Measurements from ENCODE around the gene CLDN18. TPM values are rescaled to one million over a fixed set of nuclear protein-coding genes. Genes with fewer than 3 reads are reported as not detected.

Gene CLDN18
- total and polyA plus RNA-seq, 4 donors, result 31.4 to 316 (median 116) TPM

DNA sequence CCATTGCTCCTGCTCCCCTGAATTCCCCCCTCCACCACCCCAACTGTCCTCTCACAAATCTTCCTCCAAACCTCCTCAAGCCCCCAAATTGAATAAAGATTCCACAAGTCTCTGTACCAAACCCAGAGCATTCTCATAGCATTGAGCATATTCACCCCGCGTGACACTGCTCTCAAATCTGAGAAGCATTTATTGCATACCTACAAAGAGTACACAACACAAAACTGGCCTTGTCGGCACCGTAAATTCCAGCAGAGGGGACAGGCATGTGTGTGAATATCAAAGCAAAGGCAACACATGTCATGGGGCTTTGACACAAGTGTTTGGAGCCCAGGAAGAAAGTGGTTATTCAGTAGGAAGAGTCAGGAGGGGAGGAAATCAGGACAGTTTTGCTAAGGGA lies 2.6 kb downstream of the CLDN18 start:
- peaks cover 0 to 2% (median 0%) of the 10 kb centered on the region in 4 donors for H3K9me3 ChIP-seq (ENCODE audit: control insufficient read depth in 4 of 4, insufficient read depth in 3 of 4, low read length in 3 of 4)
- TF ChIP-seq, protein P1, sequence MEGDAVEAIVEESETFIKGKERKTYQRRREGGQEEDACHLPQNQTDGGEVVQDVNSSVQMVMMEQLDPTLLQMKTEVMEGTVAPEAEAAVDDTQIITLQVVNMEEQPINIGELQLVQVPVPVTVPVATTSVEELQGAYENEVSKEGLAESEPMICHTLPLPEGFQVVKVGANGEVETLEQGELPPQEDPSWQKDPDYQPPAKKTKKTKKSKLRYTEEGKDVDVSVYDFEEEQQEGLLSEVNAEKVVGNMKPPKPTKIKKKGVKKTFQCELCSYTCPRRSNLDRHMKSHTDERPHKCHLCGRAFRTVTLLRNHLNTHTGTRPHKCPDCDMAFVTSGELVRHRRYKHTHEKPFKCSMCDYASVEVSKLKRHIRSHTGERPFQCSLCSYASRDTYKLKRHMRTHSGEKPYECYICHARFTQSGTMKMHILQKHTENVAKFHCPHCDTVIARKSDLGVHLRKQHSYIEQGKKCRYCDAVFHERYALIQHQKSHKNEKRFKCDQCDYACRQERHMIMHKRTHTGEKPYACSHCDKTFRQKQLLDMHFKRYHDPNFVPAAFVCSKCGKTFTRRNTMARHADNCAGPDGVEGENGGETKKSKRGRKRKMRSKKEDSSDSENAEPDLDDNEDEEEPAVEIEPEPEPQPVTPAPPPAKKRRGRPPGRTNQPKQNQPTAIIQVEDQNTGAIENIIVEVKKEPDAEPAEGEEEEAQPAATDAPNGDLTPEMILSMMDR (IDR thresholded peaks at IDR 0.05; ENCODE audit: control extremely low read depth, extremely low read depth), result no peak
- H3K4me1 ChIP-seq (ENCODE audit: control insufficient read depth in 5 of 5, insufficient read depth in 5 of 5, low read length in 5 of 5), result peaks cover 0 to 3% (median 0%) of the 10 kb centered on the region in 5 donors
- no peak for ATAC-seq (ENCODE audit: insufficient read depth, low FRiP score)
- H3K9ac ChIP-seq (ENCODE audit: insufficient read depth in 1 of 2, low read length in 2 of 2), result no peak overlapping the region
- no peak overlapping the region for H3K4me3 ChIP-seq
- peaks cover 0 to 3% (median 0%) of the 10 kb centered on the region in 4 donors for H3K36me3 ChIP-seq (ENCODE audit: control insufficient read depth in 4 of 4, insufficient read depth in 4 of 4, low read length in 4 of 4)
- no peaks in the 10 kb centered on the region for H3K27me3 ChIP-seq (ENCODE audit: control insufficient read depth in 3 of 3, insufficient read depth in 3 of 3, low read length in 2 of 3)
- WGBS, 2 donors, result 78 to 94% methylated on average over 4 of the region's 4 CpGs
- H3K27ac ChIP-seq (ENCODE audit: low read depth in 1 of 2, low read length in 1 of 2), result peak overlapping the region in 1 of 2 donors; percentile 60
- no peak for DNase-seq

DNA sequence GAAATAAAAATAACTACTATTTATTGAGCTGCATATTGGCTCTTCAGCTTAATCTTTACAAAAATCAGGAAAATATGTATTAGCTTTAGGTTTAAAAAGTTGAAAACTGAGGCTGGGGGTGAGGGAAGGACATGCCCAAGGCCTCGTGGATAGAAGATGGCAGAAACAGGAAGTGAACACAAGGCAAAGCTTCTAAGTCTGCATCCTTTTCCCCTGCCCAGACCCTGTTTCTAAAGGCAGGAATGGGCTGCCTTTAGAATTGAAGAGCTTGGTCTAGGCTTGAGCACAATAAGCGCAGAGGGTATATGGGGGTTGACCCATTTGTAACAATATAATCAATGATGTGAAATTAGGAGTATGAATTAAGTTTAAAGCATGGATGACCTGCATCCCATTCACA lies 6.1 kb downstream of the CLDN18 start:
- Histone ChIP-seq H3K9ac (ENCODE audit: insufficient read depth in 1 of 2, low read length in 2 of 2) (no peak overlapping the region), H3K36me3 (ENCODE audit: control insufficient read depth in 4 of 4, insufficient read depth in 4 of 4, low read length in 4 of 4) (peaks cover 0 to 3% (median 0%) of the 10 kb centered on the region in 4 donors), H3K9me3 (ENCODE audit: control insufficient read depth in 4 of 4, insufficient read depth in 3 of 4, low read length in 3 of 4) (peaks cover 0 to 2% (median 0%) of the 10 kb centered on the region in 4 donors), H3K27ac (ENCODE audit: low read depth in 1 of 2, low read length in 1 of 2) (peak overlapping the region in 1 of 2 donors; percentile 39), H3K4me1 (ENCODE audit: control insufficient read depth in 5 of 5, insufficient read depth in 5 of 5, low read length in 5 of 5) (peaks cover 0 to 5% (median 0%) of the 10 kb centered on the region in 5 donors), H3K4me3 (no peak overlapping the region), H3K27me3 (ENCODE audit: control insufficient read depth in 3 of 3, insufficient read depth in 3 of 3, low read length in 2 of 3) (no peaks in the 10 kb centered on the region)
- DNase-seq (no peak), ATAC-seq (ENCODE audit: insufficient read depth, low FRiP score) (no peak)
- WGBS, 2 donors, result 68 to 72% methylated on average over 2 of the region's 2 CpGs
- TF ChIP-seq, protein P1 (IDR thresholded peaks at IDR 0.05; ENCODE audit: control extremely low read depth, extremely low read depth), result no peak

DNA sequence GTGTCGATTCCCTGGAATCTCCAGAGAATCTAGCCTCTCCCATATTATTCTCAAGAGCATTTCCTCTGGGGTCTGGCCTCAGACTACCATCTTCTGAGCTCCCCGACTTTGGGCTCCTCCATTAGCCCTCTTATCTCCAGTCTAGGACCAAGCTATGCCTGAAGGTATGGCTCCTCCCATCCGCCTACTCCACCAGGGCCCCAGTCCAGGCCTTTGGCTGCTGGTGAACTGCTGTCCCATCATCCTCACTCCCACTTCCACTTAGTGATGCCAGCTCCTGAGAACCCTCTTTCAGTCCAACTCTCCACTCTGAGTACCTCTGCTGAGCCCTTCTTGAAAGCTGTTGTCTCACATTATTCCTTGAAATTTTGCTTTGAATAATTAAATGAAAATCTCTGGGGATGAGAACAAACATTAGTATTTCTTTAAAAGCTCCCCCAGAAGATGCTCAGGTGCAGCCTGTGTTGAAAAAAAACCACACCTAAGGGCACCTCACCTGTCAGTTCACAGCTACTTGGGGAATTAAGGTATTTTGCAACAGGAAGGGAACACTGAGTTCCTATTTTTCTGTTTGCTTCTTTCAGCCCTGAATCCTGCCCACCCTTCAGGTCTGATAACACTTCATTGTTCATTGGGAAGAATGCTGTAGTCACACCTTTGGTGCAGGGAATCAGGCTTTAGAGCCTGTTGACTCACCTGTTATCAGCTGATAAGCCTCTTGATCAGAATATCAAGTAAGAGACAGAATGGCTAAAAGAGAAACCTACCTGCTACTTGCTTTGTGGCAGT lies 9.5 kb downstream of the CLDN18 start:
- no peaks in the 10 kb centered on the region for H3K9me3 ChIP-seq (ENCODE audit: control insufficient read depth in 4 of 4, insufficient read depth in 3 of 4, low read length in 3 of 4)
- ATAC-seq (ENCODE audit: insufficient read depth, low FRiP score) (peak; percentile 48), DNase-seq (peak in 1 of 3 donors; percentile 9)
- peak overlapping the region in 1 of 2 donors; percentile 84 for H3K27ac ChIP-seq (ENCODE audit: low read depth in 1 of 2, low read length in 1 of 2)
- no peak overlapping the region for H3K9ac ChIP-seq (ENCODE audit: insufficient read depth in 1 of 2, low read length in 2 of 2)
- no peaks in the 10 kb centered on the region for H3K27me3 ChIP-seq (ENCODE audit: control insufficient read depth in 3 of 3, insufficient read depth in 3 of 3, low read length in 2 of 3)
- TF ChIP-seq, protein P1 (IDR thresholded peaks at IDR 0.05; ENCODE audit: control extremely low read depth, extremely low read depth), result no peak
- H3K36me3 ChIP-seq (ENCODE audit: control insufficient read depth in 4 of 4, insufficient read depth in 4 of 4, low read length in 4 of 4), result no peaks in the 10 kb centered on the region
- WGBS, 2 donors, result 73 to 91% methylated on average over 3 of the region's 3 CpGs
- H3K4me3 ChIP-seq, result no peak overlapping the region
- peaks cover 0 to 5% (median 0%) of the 10 kb centered on the region in 5 donors for H3K4me1 ChIP-seq (ENCODE audit: control insufficient read depth in 5 of 5, insufficient read depth in 5 of 5, low read length in 5 of 5)

Measured in lung (tissue), 12 donors.